ENCODE results near the gene KCNJ15.

GRCh38 chr21:38208118-38208517 is 48.7 kb upstream of the KCNJ15 start:
- TF ChIP-seq CTCF (IDR thresholded peaks at IDR 0.05) = no peak
- TF ChIP-seq EZH2 (IDR thresholded peaks at IDR 0.05; ENCODE audit: borderline replicate concordance, insufficient read depth, low read depth, low read length, poor library complexity, severe bottlenecking) = no peak

Measured in B cell (primary cell).